A673 (cell line): ENCODE data around the gene RNF17. TPM values are rescaled to one million over a fixed set of nuclear protein-coding genes. Genes with fewer than 3 reads are reported as not detected.

ENCODE experiments used
- BruUV-seq: library from RNA; stranded (reverse); fragments of 400-500 nt; replicated peaks from 2 replicates; lab custom pipeline; 2021; lab: Mats Ljungman, UMichigan
- CTCF ChIA-PET: fragments of 300-600 bp; sonication (Branson Sonifier 250); formaldehyde crosslinking; loops from one replicate; lab custom pipeline; 2022; ENCODE audit warnings: antibody characterized with exemption; lab: Charles Lee
- POLR2A ChIA-PET: fragments of 300-600 bp; sonication (Branson Sonifier 250); formaldehyde crosslinking; loops from one replicate; lab custom pipeline; 2022; ENCODE audit warnings: antibody characterized with exemption; ENCODE audit not compliant: low non-redundant PET; lab: Charles Lee
- DNase-seq: peaks from one replicate; pipeline ENCODE4 v3.0.0-alpha.2; 2015; ENCODE audit warnings: low spot score
- H3K27ac ChIP-seq: fragments of 200-600 bp; sonication (generic); 2 replicates; pipeline ENCODE4 v1.5.1; 2016; ENCODE audit warnings: mixed run types, low read depth, mild to moderate bottlenecking, mixed read lengths, antibody characterized with exemption, low read length; ENCODE audit not compliant: poor library complexity, severe bottlenecking
- H3K27me3 ChIP-seq: fragments of 200-600 bp; sonication (generic); replicated peaks from 2 replicates; pipeline ENCODE4 v1.6.1; 2017; ENCODE audit warnings: mixed run types, low read depth, mild to moderate bottlenecking, mixed read lengths, antibody characterized with exemption, low read length; ENCODE audit not compliant: insufficient read depth, poor library complexity
- H3K36me3 ChIP-seq: fragments of 200-600 bp; sonication (generic); 2 replicates; pipeline ENCODE4 v1.6.1; 2016; ENCODE audit warnings: mixed run types, mild to moderate bottlenecking, mixed read lengths, antibody characterized with exemption, low read length; ENCODE audit not compliant: insufficient read depth, poor library complexity, severe bottlenecking
- H3K4me1 ChIP-seq: fragments of 200-600 bp; sonication (generic); 2 replicates; pipeline ENCODE4 v1.6.1; 2017; ENCODE audit warnings: mixed run types, mild to moderate bottlenecking, mixed read lengths, antibody characterized with exemption, low read length; ENCODE audit not compliant: insufficient read depth, poor library complexity, severe bottlenecking
- H3K4me3 ChIP-seq: fragments of 200-600 bp; sonication (generic); 2 replicates; pipeline ENCODE4 v1.5.1; 2016; ENCODE audit warnings: low read depth, mixed run types, mild to moderate bottlenecking, mixed read lengths, low read length; ENCODE audit not compliant: poor library complexity, severe bottlenecking
- H3K9me3 ChIP-seq: fragments of 200-600 bp; sonication (generic); 2 replicates; pipeline ENCODE4 v1.6.1; 2016; ENCODE audit warnings: mixed run types, low read depth, mild to moderate bottlenecking, mixed read lengths, antibody characterized with exemption, low read length; ENCODE audit not compliant: poor library complexity, severe bottlenecking
- CTCF ChIP-seq: fragments of 300-800, 200-600 bp; sonication (generic); conservative IDR thresholded peaks from 2 replicates; pipeline ENCODE4 v1.5.1; 2017; ENCODE audit warnings: low read depth, mild to moderate bottlenecking, antibody characterized with exemption, low read length, moderate library complexity, mixed read lengths
- EZH2 ChIP-seq: fragments of 200-600 bp; sonication (generic); IDR thresholded peaks from 2 replicates; pipeline ENCODE4 v1.6.1; 2017; ENCODE audit warnings: borderline replicate concordance, low read depth, mild to moderate bottlenecking, mixed read lengths, antibody characterized with exemption, low read length; ENCODE audit not compliant: poor library complexity, severe bottlenecking
- intact Hi-C: fragments of 100-400 bp; cut with micrococcal nuclease; formaldehyde crosslinking; loops from one replicate; pipeline ENCODE4 v1.10.0; 2022; ENCODE audit not compliant: unreplicated experiment
- total RNA-seq: library from RNA; stranded (reverse); gene quantifications from 2 replicates; pipeline ENCODE4 v1.2.3, GENCODE V29; 2021

The RNF17 gene
- total RNA-seq, 1 experiment from 2014 or later = not detected

- Histone ChIP-seq H3K27me3 (peaks cover 58% of the 10 kb centered on the region), H3K4me1 (peaks cover 12% of the 10 kb centered on the region), H3K36me3 (no peaks in the 10 kb centered on the region), H3K4me3 (peak overlapping the region; percentile 41), H3K9me3 (no peaks in the 10 kb centered on the region), H3K27ac (no peak overlapping the region)
- DNase-seq = peak; percentile 14
- POLR2A ChIA-PET = no interaction called here
- CTCF ChIA-PET = no interaction called here
- no TSS peak for BruUV-seq
- intact Hi-C loops = no loop called here
- TF ChIP-seq CTCF = no peak
- TF ChIP-seq EZH2 = peak; percentile 26
Observed at GRCh38 chr13:24747248-24748060, 16.5 kb upstream of the RNF17 start.

- no peak for DNase-seq
- Histone ChIP-seq H3K27ac (no peak overlapping the region), H3K4me1 (peaks cover 7% of the 10 kb centered on the region), H3K4me3 (peak overlapping the region; percentile 41), H3K9me3 (no peaks in the 10 kb centered on the region), H3K36me3 (no peaks in the 10 kb centered on the region), H3K27me3 (peaks cover 58% of the 10 kb centered on the region)
- ChIA-PET POLR2A (no interaction called here), CTCF (no interaction called here)
- TF ChIP-seq EZH2 (no peak), CTCF (no peak)
- intact Hi-C loops = no loop called here
- no TSS peak for BruUV-seq
Observed at GRCh38 chr13:24748061-24748400, 15.9 kb upstream of the RNF17 start.

- TF ChIP-seq EZH2 = no peak
- no peak for TF ChIP-seq CTCF
- Histone ChIP-seq H3K27ac (no peak overlapping the region), H3K36me3 (no peaks in the 10 kb centered on the region), H3K4me1 (no peaks in the 10 kb centered on the region), H3K27me3 (no peaks in the 10 kb centered on the region), H3K9me3 (no peaks in the 10 kb centered on the region), H3K4me3 (no peak overlapping the region)
- no peak for DNase-seq
- intact Hi-C loops = no loop called here
- ChIA-PET CTCF (no interaction called here), POLR2A (no interaction called here)
- no TSS peak for BruUV-seq
Observed at GRCh38 chr13:24759197-24759596, 4.8 kb upstream of the RNF17 start.
